HG03460 (cell line): ENCODE data around the gene ATXN2.
"Not testable (repeated sequence)": the region's sequence is repeated elsewhere in the genome, so short reads cannot be mapped to it uniquely, and the experiment has no call there.

Experiments used
- ATAC-seq: cut with Tn5 transposase; IDR thresholded peaks from one replicate; pipeline ENCODE4 v1.9.1; 2021; ENCODE audit not compliant: unreplicated experiment

The ATXN2 gene

GRCh38 chr12:111598637-111599452 lies at the start of gene ATXN2:
ATXN2 (minus strand) TSS chr12:111599315; CDS start chr12:111599034, 281 bp downstream.
- ATAC-seq: peak; percentile 40

- no peak for ATAC-seq
Observed at GRCh38 chr12:111645433-111645832, 46.3 kb upstream of the ATXN2 start.

- no peak for ATAC-seq
Observed at GRCh38 chr12:111643427-111643826, 44.3 kb upstream of the ATXN2 start.

GRCh38 chr12:111642681-111643426 lies 43.7 kb upstream of the ATXN2 start:
- ATAC-seq: no peak

DNA sequence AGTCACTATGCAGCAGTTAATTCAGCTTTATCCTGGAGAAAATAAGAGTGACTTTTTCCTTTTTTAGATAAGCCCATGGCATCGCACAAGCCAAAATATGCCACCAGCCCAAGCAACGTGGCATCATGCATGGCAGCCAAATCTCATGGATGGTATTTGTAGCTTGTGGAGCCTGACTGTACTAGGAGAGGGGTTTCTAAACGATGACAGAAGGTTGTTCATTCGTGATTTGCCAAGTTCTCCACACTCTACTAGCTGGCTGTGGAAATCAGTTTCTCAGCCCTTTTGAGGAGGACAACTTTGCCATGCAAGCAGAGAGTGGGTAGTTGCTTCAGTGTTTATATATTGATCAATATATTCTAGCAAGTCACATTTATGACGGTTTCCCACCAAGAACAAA lies 41.4 kb upstream of the ATXN2 start:
- no peak for ATAC-seq

DNA sequence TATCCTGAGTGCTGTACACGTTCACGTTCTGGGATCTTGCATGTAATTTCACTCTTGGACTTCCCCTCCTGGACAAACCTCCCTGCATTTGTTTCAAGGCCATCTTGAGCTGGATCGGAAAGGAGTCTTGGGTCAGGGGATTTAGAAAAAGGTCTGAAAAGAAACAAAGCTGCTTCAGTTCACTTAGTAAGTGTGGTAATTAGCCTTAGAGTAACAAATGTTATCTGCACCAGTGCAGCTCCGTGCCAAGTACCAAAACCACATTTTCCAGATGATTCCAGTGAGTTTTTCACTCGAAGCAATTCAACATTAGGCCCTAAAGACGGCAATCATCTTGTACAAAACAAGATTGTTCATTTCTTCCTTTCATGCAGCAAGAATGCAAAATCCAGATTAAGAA lies 39.4 kb upstream of the ATXN2 start:
- no peak for ATAC-seq

- ATAC-seq: no peak
Observed at GRCh38 chr12:111636209-111636945, 37.3 kb upstream of the ATXN2 start.

DNA sequence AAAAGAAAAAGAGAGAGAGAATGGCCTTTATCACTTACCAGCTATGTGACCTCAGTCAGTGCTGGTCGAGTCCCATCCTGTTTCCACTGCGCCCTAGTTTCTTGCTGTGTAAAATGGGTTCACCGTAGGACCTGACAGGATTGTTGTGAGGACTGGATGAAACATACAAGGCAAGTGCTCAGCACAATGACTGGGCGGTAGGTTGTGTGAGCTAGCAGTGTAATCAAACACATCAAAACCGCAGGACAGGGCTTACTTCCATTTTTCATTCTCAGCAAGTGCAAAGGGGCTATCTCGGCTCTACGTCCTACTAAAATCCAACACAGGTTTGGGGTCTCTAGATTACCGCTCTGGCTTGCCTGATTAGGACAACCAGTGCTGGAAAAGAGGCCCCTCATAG lies 36.4 kb upstream of the ATXN2 start:
- ATAC-seq: no peak

DNA sequence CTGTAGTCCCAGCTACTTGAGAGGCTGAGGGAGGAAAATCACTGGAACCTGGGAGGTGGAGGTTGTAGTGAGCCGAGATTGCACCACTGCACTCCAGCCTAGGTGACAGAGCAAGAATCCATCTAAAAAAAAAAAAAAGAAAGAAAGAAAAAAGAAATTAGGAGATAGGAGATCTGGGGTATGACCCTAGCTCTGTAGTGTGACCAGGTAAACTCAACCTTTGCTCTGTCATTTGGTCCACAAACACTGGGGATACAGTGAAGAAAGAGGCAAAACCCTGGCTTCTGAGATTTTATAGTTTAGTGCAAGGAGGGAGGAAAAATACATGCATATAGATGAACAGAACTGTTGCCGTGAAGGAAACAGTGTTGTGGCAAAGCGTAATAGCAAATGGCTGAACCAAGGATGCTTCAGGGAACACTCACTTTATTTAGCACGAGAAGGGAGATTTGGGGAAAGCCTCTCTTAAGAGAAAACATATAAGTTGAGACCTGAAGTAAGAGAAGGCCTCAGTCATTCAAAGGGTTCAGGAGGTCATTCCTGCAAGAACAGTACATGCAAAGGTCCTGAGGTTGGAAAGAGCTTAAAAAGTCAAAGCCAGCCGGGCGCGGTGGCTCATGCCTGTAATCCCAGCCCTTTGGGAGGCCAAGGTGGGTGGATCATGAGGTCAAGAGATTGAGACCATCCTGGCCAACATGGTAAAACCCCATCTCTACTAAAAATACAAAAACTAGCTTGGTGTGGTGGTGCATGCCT lies 29.6 kb upstream of the ATXN2 start:
- ATAC-seq: no peak

DNA sequence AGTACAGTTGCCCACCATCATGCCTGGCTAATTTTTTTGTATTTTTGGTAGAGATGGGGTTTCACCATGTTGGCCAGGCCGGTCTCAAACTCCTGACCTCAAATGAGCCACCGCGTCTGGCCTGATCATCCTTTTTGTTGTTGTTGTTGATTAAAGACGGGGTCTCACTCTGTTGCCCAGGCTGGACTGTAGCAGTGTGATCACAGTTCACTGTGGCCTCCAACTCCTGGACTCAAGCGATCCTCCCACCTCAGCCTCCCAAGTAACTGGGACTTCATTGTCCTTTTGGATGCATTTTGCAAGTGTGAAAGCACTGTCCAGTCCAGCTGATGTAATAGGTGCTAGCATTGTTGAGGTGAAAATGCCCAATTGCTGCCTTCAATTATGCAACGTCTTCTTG lies 27.1 kb upstream of the ATXN2 start:
- ATAC-seq: no peak

DNA sequence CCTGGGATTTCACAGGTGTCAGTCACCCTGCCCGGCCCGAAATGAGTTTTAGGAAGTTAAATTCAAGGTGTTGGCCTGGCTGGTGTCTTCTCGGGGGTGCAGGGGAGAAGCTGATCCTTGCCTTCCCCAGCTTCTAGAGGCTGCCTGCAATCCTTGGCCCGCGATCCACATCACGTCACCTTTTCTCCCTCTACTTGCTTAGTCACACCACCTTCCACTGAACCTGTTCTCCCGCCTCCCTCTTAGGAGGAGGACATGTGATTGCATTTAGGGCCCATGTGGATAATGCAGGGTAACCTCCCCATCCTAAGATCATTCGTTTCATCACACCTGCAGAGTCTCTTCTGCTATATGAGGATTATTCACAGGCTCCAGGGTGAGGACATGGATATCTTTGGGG lies 25.4 kb upstream of the ATXN2 start:
- no peak for ATAC-seq

GRCh38 chr12:111617841-111618240 lies 18.7 kb upstream of the ATXN2 start:
- ATAC-seq: not testable (repeated sequence)

DNA sequence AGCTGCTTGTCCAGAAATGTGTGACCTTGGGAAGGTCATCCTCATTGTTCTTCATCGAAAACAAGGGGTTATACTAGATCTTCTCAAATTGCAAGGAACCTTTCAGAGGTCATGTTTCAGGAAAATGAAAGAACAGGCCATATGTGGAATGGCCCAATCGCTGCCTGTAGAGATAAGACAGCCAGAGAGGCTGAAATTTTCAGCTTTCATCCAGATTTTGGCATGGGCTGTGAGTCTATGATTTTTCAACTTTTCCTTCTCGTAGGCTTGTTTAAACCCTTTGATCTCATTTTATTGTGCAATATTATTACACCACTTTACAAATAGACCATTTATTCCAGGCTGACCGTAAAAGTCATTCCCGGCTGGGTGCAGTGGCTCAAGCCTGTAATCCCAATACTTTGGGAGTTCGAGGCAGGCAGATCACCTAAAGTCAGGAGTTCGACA lies 17.1 kb upstream of the ATXN2 start:
- no peak for ATAC-seq

- no peak for ATAC-seq
Observed at GRCh38 chr12:111607239-111607638, 8.1 kb upstream of the ATXN2 start.

DNA sequence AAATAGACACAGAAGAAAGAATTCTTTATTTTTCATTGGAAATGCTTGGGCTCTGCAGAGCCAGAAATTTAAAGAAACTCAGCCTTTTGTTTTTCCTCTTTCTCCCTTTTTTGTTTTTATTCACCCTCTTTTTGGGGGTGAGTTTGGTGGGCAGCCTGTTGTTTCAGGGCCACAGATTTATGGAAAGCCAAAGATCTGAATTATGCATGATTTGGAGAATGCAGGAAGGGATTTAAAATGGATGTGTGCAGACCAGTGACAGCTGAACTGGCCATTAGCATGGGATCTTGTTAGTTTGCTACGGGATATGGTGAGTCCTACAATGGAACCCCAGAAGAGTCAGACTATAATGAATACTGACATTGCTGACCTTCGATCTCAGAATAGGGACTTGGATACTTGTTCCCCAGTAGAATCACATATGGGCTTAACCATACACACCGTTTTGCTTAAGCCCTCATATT lies 7.7 kb upstream of the ATXN2 start:
- no peak for ATAC-seq

GRCh38 chr12:111605911-111606766 lies 7.0 kb upstream of the ATXN2 start:
- ATAC-seq: no peak

DNA sequence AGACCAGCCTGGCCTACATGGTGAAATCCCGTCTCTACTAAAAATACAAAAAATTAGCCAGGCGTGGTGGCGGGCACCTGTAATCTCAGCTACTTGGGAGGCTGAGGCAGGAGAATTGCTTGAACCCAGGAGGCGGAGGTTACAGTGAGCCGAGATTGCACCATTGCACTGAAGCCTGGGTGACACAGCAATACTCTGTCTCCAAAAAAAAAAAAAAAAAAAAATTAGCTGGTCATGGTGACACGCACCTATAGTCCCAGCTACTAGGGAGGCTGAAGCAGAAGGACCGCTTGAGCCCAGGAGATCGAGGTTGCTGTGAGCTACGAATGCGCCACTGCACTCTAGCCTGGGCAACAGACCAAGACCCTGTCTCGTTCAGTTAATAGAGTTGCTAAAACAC lies 3.7 kb upstream of the ATXN2 start:
- ATAC-seq: not testable (repeated sequence)

DNA sequence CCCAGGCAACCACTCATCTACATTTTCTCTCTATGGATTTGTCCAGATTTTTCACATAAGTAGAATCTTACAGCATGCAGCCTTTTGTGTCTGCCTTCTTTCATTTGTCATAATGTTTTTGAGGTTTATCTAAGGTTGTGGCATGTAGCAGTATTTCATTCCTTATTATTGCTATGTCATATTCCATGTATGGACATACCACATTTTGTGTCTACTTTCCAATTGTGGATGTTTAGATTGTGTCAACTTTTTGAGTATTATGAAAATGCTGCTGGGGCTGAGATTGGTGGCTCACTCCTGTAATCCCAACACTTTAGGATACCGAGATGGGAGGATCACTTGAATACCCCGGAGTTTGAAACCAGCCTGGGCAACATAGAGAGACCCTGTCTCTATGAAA lies 3.2 kb upstream of the ATXN2 start:
- ATAC-seq: no peak

DNA sequence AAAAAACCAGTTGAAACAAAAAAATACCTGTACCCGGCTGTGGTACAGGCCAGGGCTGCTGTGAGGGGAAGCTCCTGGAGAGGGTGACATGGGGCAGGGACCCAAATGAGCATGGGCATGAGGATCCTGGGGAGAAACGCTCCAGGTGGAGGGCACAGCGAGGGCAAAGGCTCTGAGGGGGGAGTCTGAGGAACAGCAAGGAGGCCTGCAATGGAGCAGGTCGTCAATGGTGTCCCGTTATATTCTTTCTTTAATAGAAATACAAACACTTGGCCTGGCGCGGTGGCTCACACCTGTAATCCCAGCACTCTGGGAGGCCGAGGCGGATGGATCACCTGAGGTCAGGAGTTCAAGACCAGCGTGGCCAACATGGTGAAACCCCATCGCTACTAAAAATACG lies 1.9 kb upstream of the ATXN2 start:
- ATAC-seq: not testable (repeated sequence)

DNA sequence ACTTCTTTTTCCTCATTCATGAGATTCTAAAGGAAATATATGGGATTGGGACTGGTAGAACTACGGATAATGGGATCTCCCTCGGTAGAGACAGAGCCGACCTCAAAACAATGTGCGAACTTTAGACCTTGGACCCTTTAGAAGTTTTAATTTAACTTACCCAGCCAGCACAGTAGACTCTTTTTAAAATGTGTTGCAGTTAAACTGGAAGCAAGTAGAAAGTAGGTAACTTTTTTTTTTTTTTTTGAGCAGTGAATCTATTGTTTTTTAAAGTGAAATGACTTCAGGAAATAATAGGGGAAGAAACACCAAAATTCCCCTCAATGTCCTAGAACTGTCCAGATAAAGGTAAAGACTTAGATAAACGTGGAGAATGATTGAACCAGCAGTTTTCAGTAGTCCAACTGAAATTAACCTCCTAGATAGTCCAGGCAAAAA lies 1.1 kb upstream of the ATXN2 start:
- no peak for ATAC-seq
